Measurements from ENCODE around the gene P2RX2.

P2RX2 gene

GRCh38 chr12:132633398-132633797 is 14.8 kb downstream of the P2RX2 start:
- in situ Hi-C loops (cut with MboI; ENCODE audit: low sequenced_read_pairs), result no loop called here

- in situ Hi-C loops (cut with MboI; ENCODE audit: low sequenced_read_pairs), result no loop called here
Measured at GRCh38 chr12:132633901-132634300, 15.3 kb downstream of the P2RX2 start.

DNA sequence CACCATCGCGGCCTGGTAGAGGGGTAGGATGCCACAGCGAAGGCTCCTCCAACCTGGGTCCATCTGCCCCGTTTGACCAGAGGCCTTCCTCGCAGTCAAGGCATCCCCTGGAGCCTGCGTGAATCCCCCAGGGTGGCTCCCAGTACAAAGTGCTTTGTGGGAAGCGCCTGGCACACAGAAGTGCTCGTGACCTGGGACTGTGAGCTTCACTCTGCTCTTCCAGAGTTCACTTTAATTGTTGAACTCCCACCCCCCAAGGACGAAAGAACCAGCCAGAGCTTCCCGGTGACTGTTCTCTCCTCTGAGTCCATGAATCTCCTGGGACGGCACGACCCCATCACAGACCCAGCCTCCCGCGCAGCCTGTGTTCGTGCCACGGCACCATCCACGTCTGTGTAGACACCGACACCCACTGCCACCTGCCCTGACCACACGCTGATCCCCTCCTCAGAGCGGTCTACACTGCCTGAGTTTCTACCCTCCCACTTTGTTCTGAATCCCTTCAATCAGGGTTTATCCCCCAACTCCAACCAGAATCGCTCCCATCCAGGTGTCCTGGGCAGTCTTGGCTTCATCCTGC is 15.9 kb downstream of the P2RX2 start:
- in situ Hi-C loops (cut with MboI; ENCODE audit: low sequenced_read_pairs), result no loop called here

GRCh38 chr12:132635076-132635955 is 16.7 kb downstream of the P2RX2 start:
- in situ Hi-C loops (cut with MboI; ENCODE audit: low sequenced_read_pairs), result no loop called here

DNA sequence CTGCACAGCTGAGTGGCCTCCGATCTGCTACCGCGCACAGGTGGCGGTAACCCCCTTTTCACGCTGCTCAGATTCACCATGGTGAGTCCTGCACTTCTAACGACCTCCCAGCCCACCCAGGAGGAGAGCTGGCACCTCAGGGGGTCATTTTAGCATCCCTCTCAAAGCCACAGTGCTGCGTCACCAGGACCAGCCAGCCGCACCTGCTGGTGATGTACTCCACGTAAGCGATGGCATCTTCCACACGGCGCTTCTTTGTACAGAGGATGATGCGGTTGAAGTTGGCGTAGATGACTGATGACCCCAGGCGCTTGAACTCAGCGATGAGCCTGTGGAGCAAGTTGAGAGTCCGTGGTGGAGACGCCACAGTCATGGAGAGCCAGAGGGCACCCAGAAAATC is 19.2 kb downstream of the P2RX2 start:
- in situ Hi-C loops (cut with MboI; ENCODE audit: low sequenced_read_pairs), result no loop called here

- in situ Hi-C loops (cut with MboI; ENCODE audit: low sequenced_read_pairs), result no loop called here
Measured at GRCh38 chr12:132638541-132639408, 20.2 kb downstream of the P2RX2 start.

- in situ Hi-C loops (cut with MboI; ENCODE audit: low sequenced_read_pairs), result no loop called here
Measured at GRCh38 chr12:132639956-132640520, 21.5 kb downstream of the P2RX2 start.

DNA sequence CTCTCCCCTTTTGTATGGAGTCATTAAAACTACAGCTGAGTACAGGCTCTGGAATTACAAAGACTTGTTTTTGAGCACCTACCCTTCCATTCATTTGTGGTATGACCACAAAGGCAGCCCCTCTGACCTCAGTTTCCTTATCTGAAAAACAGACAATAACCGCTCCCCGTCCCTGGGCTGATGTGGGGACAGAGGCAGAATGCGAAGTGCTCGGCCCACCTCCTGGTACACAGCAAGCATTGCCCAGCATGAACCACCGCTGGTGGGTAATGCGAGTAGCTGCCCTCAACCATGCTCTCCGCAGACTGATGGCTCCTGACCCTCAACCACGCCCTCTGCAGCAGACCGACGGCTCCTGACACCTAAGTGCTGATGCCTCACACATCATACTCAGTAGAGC is 22.4 kb downstream of the P2RX2 start:
- in situ Hi-C loops (cut with MboI; ENCODE audit: low sequenced_read_pairs), result no loop called here

- in situ Hi-C loops (cut with MboI; ENCODE audit: low sequenced_read_pairs), result no loop called here
Measured at GRCh38 chr12:132641811-132642650, 23.5 kb downstream of the P2RX2 start.

GRCh38 chr12:132642846-132643835 is 24.6 kb downstream of the P2RX2 start:
- in situ Hi-C loops (cut with MboI; ENCODE audit: low sequenced_read_pairs), result no loop called here

GRCh38 chr12:132646850-132647249 is 28.3 kb downstream of the P2RX2 start:
- in situ Hi-C loops (cut with MboI; ENCODE audit: low sequenced_read_pairs), result no loop called here

DNA sequence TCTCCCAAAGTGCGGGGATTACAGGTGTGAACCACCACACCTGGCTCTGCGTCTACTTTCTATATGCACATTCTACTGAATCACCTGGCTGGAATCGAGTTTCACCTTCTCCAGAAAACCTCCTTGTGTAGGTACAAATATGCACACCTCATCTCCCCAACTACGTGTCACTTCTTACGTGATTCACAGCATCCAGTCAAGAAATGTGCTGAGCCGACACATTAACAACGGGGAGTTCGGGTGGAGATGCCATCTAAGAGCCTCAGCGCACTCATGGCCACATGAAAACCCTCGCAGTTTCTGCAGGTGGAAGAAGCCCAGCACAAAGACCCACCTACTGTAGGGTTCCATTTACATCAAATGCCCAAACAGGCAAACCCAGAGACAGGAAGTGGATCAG is 29.3 kb downstream of the P2RX2 start:
- in situ Hi-C loops (cut with MboI; ENCODE audit: low sequenced_read_pairs), result no loop called here

DNA sequence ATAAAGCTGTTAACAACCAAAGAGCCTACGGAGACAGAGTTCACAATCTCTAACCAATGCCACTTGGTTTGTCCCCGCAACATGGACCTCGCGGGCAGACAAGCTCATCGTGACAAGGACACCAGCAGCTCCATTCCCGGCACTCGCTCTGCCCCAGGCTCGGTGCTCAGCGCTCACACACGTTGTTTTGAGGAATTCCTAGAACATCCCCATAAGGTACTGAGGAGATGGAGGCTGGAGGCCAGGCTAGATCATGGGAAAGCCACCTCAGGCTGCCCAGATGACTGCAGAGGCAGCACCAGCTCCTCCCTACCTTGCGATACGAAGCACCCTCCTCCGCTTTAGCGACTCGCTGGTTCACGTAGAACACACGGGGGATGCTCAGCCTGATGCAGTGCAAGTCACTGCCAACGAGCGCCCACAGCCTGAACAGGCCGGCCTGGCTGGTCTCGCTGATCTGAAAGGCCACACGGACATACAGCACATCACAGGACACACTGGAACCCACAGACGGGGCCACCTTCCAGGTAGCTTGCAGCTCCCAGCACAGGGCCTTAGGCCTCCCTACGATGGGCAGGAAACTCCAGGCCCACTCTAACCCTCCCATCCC is 30.1 kb downstream of the P2RX2 start:
- in situ Hi-C loops (cut with MboI; ENCODE audit: low sequenced_read_pairs), result no loop called here

DNA sequence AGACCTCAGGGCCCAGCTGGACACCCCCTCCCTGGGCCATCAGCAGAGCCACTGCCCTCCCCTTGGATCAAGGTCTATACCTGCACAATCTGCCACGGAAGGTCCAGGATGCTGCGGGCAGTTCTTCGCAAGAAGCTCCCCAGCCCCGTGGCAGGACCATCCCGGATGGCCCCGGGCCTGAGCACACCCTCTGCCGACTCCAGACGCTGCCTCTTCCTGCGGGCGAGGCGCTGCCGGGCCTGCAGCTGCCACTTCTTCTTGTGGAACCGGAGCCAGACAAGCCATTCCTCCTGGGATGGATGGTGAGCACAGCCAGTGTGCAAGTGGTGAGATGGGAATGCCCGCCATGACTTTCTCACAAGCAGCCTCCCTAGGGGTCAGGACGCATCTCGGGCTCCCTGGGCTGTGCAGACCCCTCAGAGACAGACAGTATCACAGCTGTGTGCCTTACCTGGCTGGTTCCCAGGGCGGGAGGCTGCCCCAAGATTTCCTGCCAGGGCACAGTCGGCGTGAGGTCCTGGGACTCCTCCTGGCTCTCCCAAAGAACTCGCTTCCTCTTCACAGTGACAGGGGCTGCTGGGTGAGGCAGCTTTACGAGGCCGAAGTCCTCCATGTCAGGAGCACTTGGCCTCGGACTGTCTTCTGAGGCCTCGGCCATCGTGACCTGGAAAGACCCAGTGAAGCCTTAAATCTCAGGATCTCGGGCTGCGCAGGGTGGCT is 30.8 kb downstream of the P2RX2 start:
- in situ Hi-C loops (cut with MboI; ENCODE audit: low sequenced_read_pairs), result no loop called here

DNA sequence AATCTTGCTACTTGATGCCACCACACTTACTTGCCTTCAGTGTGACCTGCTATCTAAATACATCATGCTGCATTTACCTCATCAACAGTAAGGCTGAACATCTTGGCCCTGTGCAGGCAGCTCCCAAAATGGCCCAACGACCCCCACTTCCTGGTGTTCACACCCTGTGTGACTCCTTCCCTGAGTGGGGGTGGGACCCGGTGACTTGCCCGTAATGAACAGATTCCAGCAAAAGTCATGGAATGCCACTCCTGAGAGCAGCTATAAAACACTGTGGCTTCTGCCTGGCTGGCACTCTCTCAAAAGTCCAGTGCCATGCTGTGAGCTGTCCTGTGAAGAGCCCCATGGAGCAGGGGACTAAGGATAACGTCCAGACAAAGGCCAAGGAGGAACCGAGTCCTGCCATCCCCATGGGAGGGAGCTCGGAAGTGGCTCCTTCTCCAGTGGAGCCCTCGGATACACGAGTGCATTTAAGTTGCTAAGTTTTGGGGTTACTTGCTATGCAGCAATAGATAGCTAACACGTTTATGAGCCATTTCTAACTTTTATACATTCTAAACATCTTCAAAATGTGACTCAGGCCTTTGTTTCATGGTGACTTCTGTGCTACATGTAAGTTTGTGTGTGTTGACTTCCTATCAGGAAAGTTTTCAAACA is 33.0 kb downstream of the P2RX2 start:
- in situ Hi-C loops (cut with MboI; ENCODE audit: low sequenced_read_pairs), result no loop called here

- in situ Hi-C loops (cut with MboI; ENCODE audit: low sequenced_read_pairs), result no loop called here
Measured at GRCh38 chr12:132653567-132654290, 35.2 kb downstream of the P2RX2 start.
